T-cell (primary cell): Measurements from ENCODE around the gene RILPL1. TPM values are rescaled to one million over a fixed set of nuclear protein-coding genes. Genes with fewer than 3 reads are reported as not detected.

ENCODE experiments used
- ATAC-seq, 4 experiments: fragments of 200-7000 bp in 3 of 4; fragments of 150-1000 bp in 1 of 4; cut with Tn5 transposase; replicated peaks in 1 of 4; 1 replicate in 3 of 4; 2 replicates in 1 of 4; pipeline ENCODE4 v1.10.0; 2021; ENCODE audit warnings: moderate library complexity in 3 of 4, mild to moderate bottlenecking in 2 of 4, moderate number of reproducible peaks in 1 of 4
- CTCF ChIA-PET, 2 donors: fragments of 300-600 bp; sonication (Branson Sonifier 250); formaldehyde crosslinking; loops; one replicate each; lab custom pipeline; 2022; ENCODE audit warnings: antibody characterized with exemption in 2 of 2; lab: Charles Lee
- POLR2A ChIA-PET, 2 donors: fragments of 300-600 bp; sonication (Branson Sonifier 250); formaldehyde crosslinking; loops; one replicate each; lab custom pipeline; 2022; ENCODE audit warnings: antibody characterized with exemption in 2 of 2; lab: Charles Lee
- DNase-seq, 35 experiments: peaks; one replicate each; pipeline versions ENCODE4 v3.0.0 to v3.0.0-alpha.2; 2013 to 2023
- H3K27ac ChIP-seq: one replicate; pipeline ENCODE4 v1.5.1; 2013; ENCODE audit warnings: low read length
- H3K27me3 ChIP-seq, 2 experiments: replicated peaks in 1 of 2; 1 replicate in 1 of 2; 2 replicates in 1 of 2; pipeline versions ENCODE4 v1.6.1 to v1.7.0; 2013; ENCODE audit warnings: low read length in 1 of 2, mixed read lengths in 1 of 2; ENCODE audit not compliant: control insufficient read depth in 2 of 2, insufficient read depth in 2 of 2; ENCODE audit errors: extremely low read depth in 1 of 2
- H3K36me3 ChIP-seq, 2 donors: 1 replicate in 1 of 2; 2 replicates in 1 of 2; pipeline versions ENCODE4 v1.6.1 to v1.7.0; 2013; ENCODE audit warnings: low read length in 1 of 2; ENCODE audit not compliant: control insufficient read depth in 2 of 2, insufficient read depth in 1 of 2; ENCODE audit errors: extremely low read depth in 1 of 2
- H3K4me1 ChIP-seq, 2 experiments: 1 replicate in 1 of 2; 2 replicates in 1 of 2; pipeline versions ENCODE4 v1.6.1 to v1.7.0; 2013; ENCODE audit warnings: low read length in 2 of 2, mixed read lengths in 1 of 2; ENCODE audit not compliant: insufficient read depth in 2 of 2, control insufficient read depth in 1 of 2; ENCODE audit errors: extremely low read depth in 1 of 2
- H3K4me3 ChIP-seq, 2 donors: 1 replicate in 1 of 2; 2 replicates in 1 of 2; pipeline versions ENCODE4 v1.5.1 to v1.7.0; 2013; ENCODE audit warnings: mild to moderate bottlenecking in 2 of 2, low read length in 1 of 2, moderate library complexity in 1 of 2; ENCODE audit not compliant: control insufficient read depth in 1 of 2; ENCODE audit errors: extremely low read depth in 1 of 2
- H3K9me3 ChIP-seq: 2 replicates; pipeline ENCODE4 v1.7.0; 2013
- H3K27ac Mint-ChIP-seq, 2 donors: one replicate each; pipeline ENCODE4 v1.8.0; 2020 to 2021; ENCODE audit warnings: mild to moderate bottlenecking in 2 of 2, mixed read lengths in 2 of 2
- H3K27me3 Mint-ChIP-seq, 2 donors: one replicate each; pipeline ENCODE4 v1.8.0; 2021 to 2022; ENCODE audit warnings: mixed read lengths in 2 of 2
- H3K36me3 Mint-ChIP-seq: one replicate; pipeline ENCODE4 v1.8.0; 2021; ENCODE audit warnings: mixed read lengths
- H3K4me1 Mint-ChIP-seq, 3 donors: one replicate each; pipeline ENCODE4 v1.8.0; 2020 to 2022; ENCODE audit warnings: mixed read lengths in 3 of 3, mild to moderate bottlenecking in 1 of 3
- H3K4me3 Mint-ChIP-seq, 3 donors: one replicate each; pipeline ENCODE4 v1.8.0; 2020 to 2022; ENCODE audit warnings: mild to moderate bottlenecking in 3 of 3, mixed read lengths in 3 of 3, moderate library complexity in 3 of 3
- H3K9me3 Mint-ChIP-seq, 3 donors: one replicate each; pipeline ENCODE4 v1.8.0; 2020 to 2022; ENCODE audit warnings: mixed read lengths in 3 of 3
- WGBS: methylation state at CpG from one replicate; pipeline ENCODE4 v1.1.5; 2013; ENCODE audit warnings: missing lambda C conversion rate; ENCODE audit not compliant: insufficient coverage; 5-methylcytosine and 5-hydroxymethylcytosine counted together
- total RNA-seq, 35 experiments: library from RNA in 6 of 35; stranded (reverse) in 6 of 35; fragments of 120-200 nt in 1 of 35; gene quantifications; one replicate each; pipeline versions ENCODE4 v1.2.1 to v1.2.4 and lab custom pipeline; 2013 to 2026

The RILPL1 gene
- total RNA-seq, 5 donors from 2014 or later (not counting 1 experiment from before 2014, with no cell fraction given), result 2.8 to 8.9 (median 6.1) TPM

DNA sequence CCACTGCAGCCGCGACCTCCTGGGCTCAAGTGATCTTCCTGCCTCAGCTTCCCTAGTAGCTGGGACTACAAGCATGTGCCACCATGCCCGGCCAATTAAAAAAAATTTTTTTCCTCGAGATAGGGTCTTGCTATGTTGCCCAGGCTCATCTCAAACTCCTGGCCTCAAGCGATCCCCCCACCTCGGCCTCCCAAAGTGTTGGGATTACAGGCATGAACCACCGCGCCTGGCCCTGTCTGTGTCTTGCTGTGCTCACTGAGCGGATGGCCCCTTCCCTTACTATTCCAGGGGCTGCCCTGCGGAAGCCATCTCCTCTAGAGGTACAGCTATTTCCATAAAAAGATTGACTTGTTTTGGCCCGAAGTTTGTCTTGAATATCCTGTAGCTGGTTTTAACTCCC, 55.5 kb downstream of the RILPL1 start:
- Histone ChIP-seq H3K4me3 (no peak overlapping the region), H3K9me3 (no peaks in the 10 kb centered on the region), H3K4me1 (peaks cover 4 to 17% of the 10 kb centered on the region in 2 experiments), H3K36me3 (no peaks in the 10 kb centered on the region), H3K27me3 (no peaks in the 10 kb centered on the region), H3K27ac (no peak overlapping the region)
- ATAC-seq, result no peak
- 96% methylated on average over 11 of the region's 11 CpGs for whole genome bisulfite sequencing
- ChIA-PET POLR2A (interaction anchor here in 1 of 2 donors (0.6 kb wide), 1 partner anchor 57 kb away, joined by 10 read pairs; no protein-coding TSS in a partner anchor), CTCF (no interaction called here)
- Mint-ChIP-seq H3K4me1 (peaks cover 37 to 50% (median 40%) of the 10 kb centered on the region in 3 donors), H3K27me3 (no peaks in the 10 kb centered on the region), H3K36me3 (peaks cover 9% of the 10 kb centered on the region), H3K27ac (peak overlapping the region in 1 of 2 donors; percentile 87), H3K9me3 (no peaks in the 10 kb centered on the region), H3K4me3 (no peak overlapping the region)
- DNase-seq, result no peak

- no peaks in the 10 kb centered on the region for H3K27me3 ChIP-seq
- no peaks in the 10 kb centered on the region for H3K27me3 Mint-ChIP-seq
- H3K27ac ChIP-seq, result peak overlapping the region; percentile 71
- no peaks in the 10 kb centered on the region for H3K9me3 ChIP-seq
- H3K4me1 ChIP-seq, result peaks cover 4 to 17% of the 10 kb centered on the region in 2 experiments
- peaks cover 31 to 43% (median 33%) of the 10 kb centered on the region in 3 donors for H3K4me1 Mint-ChIP-seq
- H3K4me3 ChIP-seq, result no peak overlapping the region
- no peaks in the 10 kb centered on the region for H3K9me3 Mint-ChIP-seq
- peak in 3 of 4 experiments; percentile 25 to 35 (median 33) for ATAC-seq
- H3K4me3 Mint-ChIP-seq, result peak overlapping the region; percentile 62 to 74 (median 70)
- 63% methylated on average over 11 of the region's 15 CpGs for WGBS
- ChIA-PET CTCF (no interaction called here), POLR2A (interaction anchor here in 1 of 2 donors (0.6 kb wide), 1 partner anchor 89 kb away, joined by 3 read pairs; no protein-coding TSS in a partner anchor)
- peak overlapping the region; percentile 96 to 99 for H3K27ac Mint-ChIP-seq
- H3K36me3 Mint-ChIP-seq, result peaks cover 25% of the 10 kb centered on the region
- DNase-seq, result no peak
- H3K36me3 ChIP-seq, result peaks cover 4 to 17% of the 10 kb centered on the region in 2 donors
Observed at GRCh38 chr12:123475246-123475703, 58.2 kb downstream of the RILPL1 start.

GRCh38 chr12:123474485-123475245, 58.9 kb downstream of the RILPL1 start:
- peaks cover 4 to 17% of the 10 kb centered on the region in 2 experiments for H3K4me1 ChIP-seq
- no peaks in the 10 kb centered on the region for H3K27me3 ChIP-seq
- H3K9me3 Mint-ChIP-seq, result no peaks in the 10 kb centered on the region
- peaks cover 25% of the 10 kb centered on the region for H3K36me3 Mint-ChIP-seq
- H3K4me1 Mint-ChIP-seq, result peaks cover 28 to 39% (median 30%) of the 10 kb centered on the region in 3 donors
- no peak overlapping the region for H3K4me3 ChIP-seq
- 84% methylated on average over 8 of the region's 13 CpGs for WGBS
- peak overlapping the region; percentile 71 for H3K27ac ChIP-seq
- DNase-seq (peak in 16 of 35 experiments; percentile 6 to 59 (median 20)), ATAC-seq (peak; percentile 82 to 96 (median 92))
- peaks cover 4 to 17% of the 10 kb centered on the region in 2 donors for H3K36me3 ChIP-seq
- no peaks in the 10 kb centered on the region for H3K27me3 Mint-ChIP-seq
- CTCF ChIA-PET, result no interaction called here
- H3K27ac Mint-ChIP-seq, result peak overlapping the region; percentile 96 to 99
- POLR2A ChIA-PET, result interaction anchor here in 1 of 2 donors (0.6 kb wide), 1 partner anchor 89 kb away, joined by 3 read pairs; no protein-coding TSS in a partner anchor
- H3K4me3 Mint-ChIP-seq, result peak overlapping the region; percentile 62 to 74 (median 70)
- no peaks in the 10 kb centered on the region for H3K9me3 ChIP-seq

- peak overlapping the region; percentile 52 to 59 for H3K27ac Mint-ChIP-seq
- ATAC-seq (no peak), DNase-seq (no peak)
- Histone ChIP-seq H3K27me3 (no peaks in the 10 kb centered on the region), H3K4me1 (peaks cover 4 to 13% of the 10 kb centered on the region in 2 experiments), H3K36me3 (peaks cover 4 to 21% of the 10 kb centered on the region in 2 donors), H3K9me3 (no peaks in the 10 kb centered on the region), H3K27ac (no peak overlapping the region), H3K4me3 (no peak overlapping the region)
- H3K4me1 Mint-ChIP-seq, result peaks cover 29 to 36% (median 30%) of the 10 kb centered on the region in 3 donors
- 98% methylated on average over 11 of the region's 12 CpGs for WGBS
- POLR2A ChIA-PET, result interaction anchor here in 1 of 2 donors (0.6 kb wide), 1 partner anchor 820 kb away, joined by 3 read pairs; no protein-coding TSS in a partner anchor
- CTCF ChIA-PET, result no interaction called here
- no peak overlapping the region for H3K4me3 Mint-ChIP-seq
- H3K9me3 Mint-ChIP-seq, result no peaks in the 10 kb centered on the region
- peaks cover 29% of the 10 kb centered on the region for H3K36me3 Mint-ChIP-seq
- no peaks in the 10 kb centered on the region for H3K27me3 Mint-ChIP-seq
Observed at GRCh38 chr12:123472438-123472849, 61.1 kb downstream of the RILPL1 start.

- Mint-ChIP-seq H3K27me3 (no peaks in the 10 kb centered on the region), H3K4me1 (peaks cover 21 to 30% (median 23%) of the 10 kb centered on the region in 3 donors), H3K36me3 (peaks cover 34% of the 10 kb centered on the region), H3K4me3 (no peak overlapping the region), H3K27ac (peak overlapping the region; percentile 2 to 41), H3K9me3 (no peaks in the 10 kb centered on the region)
- WGBS, result 67% methylated on average over 3 of the region's 8 CpGs
- CTCF ChIA-PET, result no interaction called here
- Histone ChIP-seq H3K9me3 (no peaks in the 10 kb centered on the region), H3K4me1 (peaks cover 4 to 13% of the 10 kb centered on the region in 2 experiments), H3K4me3 (no peak overlapping the region), H3K36me3 (peaks cover 4 to 26% of the 10 kb centered on the region in 2 donors), H3K27ac (no peak overlapping the region), H3K27me3 (no peaks in the 10 kb centered on the region)
- DNase-seq, result no peak
- POLR2A ChIA-PET, result no interaction called here
- ATAC-seq, result no peak
Observed at GRCh38 chr12:123471374-123472068, 62.0 kb downstream of the RILPL1 start.

DNA sequence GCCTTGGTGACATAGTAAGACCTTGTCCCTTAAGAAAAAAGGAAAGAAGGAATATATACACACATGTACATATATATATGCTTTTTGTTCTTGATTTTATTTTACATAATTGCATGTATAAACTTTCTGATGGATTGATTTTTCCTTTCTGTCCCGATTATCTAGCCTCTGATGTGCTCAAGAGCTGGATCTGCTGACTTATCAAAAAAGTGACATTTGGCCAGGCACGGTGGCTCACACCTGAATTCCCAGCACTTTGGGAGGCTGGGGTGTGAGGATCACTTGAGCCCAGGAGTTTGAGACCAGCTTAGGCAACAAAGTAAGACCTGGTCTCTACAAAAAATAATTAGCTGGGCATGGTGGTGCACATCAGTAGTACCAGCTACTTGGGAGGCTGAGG, 63.5 kb downstream of the RILPL1 start:
- 100% methylated on average over 1 of the region's 2 CpGs for WGBS
- H3K27ac ChIP-seq, result no peak overlapping the region
- Mint-ChIP-seq H3K36me3 (peaks cover 40% of the 10 kb centered on the region), H3K4me3 (no peak overlapping the region), H3K27me3 (no peaks in the 10 kb centered on the region), H3K27ac (no peak overlapping the region), H3K9me3 (no peaks in the 10 kb centered on the region), H3K4me1 (peaks cover 20 to 31% (median 21%) of the 10 kb centered on the region in 3 donors)
- ATAC-seq, result no peak
- H3K27me3 ChIP-seq, result no peaks in the 10 kb centered on the region
- ChIA-PET POLR2A (no interaction called here), CTCF (no interaction called here)
- no peaks in the 10 kb centered on the region for H3K9me3 ChIP-seq
- peaks cover 2 to 6% of the 10 kb centered on the region in 2 experiments for H3K4me1 ChIP-seq
- no peak for DNase-seq
- no peak overlapping the region for H3K4me3 ChIP-seq
- H3K36me3 ChIP-seq, result peaks cover 13 to 38% of the 10 kb centered on the region in 2 donors
